Measurements from ENCODE around the gene NLE1.

The NLE1 gene

GRCh38 chr17:35129154-35129972 is 12.7 kb downstream of the NLE1 start:
- TF ChIP-seq, protein P1, sequence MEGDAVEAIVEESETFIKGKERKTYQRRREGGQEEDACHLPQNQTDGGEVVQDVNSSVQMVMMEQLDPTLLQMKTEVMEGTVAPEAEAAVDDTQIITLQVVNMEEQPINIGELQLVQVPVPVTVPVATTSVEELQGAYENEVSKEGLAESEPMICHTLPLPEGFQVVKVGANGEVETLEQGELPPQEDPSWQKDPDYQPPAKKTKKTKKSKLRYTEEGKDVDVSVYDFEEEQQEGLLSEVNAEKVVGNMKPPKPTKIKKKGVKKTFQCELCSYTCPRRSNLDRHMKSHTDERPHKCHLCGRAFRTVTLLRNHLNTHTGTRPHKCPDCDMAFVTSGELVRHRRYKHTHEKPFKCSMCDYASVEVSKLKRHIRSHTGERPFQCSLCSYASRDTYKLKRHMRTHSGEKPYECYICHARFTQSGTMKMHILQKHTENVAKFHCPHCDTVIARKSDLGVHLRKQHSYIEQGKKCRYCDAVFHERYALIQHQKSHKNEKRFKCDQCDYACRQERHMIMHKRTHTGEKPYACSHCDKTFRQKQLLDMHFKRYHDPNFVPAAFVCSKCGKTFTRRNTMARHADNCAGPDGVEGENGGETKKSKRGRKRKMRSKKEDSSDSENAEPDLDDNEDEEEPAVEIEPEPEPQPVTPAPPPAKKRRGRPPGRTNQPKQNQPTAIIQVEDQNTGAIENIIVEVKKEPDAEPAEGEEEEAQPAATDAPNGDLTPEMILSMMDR (IDR thresholded peaks at IDR 0.05; ENCODE audit: low read depth, low read length, missing control alignments), result no peak
- DNase-seq, result no peak
- Histone ChIP-seq H3K27ac (no peak overlapping the region), H3K36me3 (replicated peaks) (peaks cover 33% of the 10 kb centered on the region), H3K27me3 (replicated peaks) (no peaks in the 10 kb centered on the region), H3K4me3 (ENCODE audit: low read depth, low read length) (no peak overlapping the region)
- in situ Hi-C loops (cut with HindIII; ENCODE audit: low pct_ligation_motif_present, low sequenced_read_pairs), result no loop called here

- no peak overlapping the region for H3K27ac ChIP-seq
- TF ChIP-seq, protein P1 (IDR thresholded peaks at IDR 0.05; ENCODE audit: low read depth, low read length, missing control alignments), result no peak
- H3K4me3 ChIP-seq (ENCODE audit: low read depth, low read length), result no peak overlapping the region
- no peak for DNase-seq
- in situ Hi-C loops (cut with HindIII; ENCODE audit: low pct_ligation_motif_present, low sequenced_read_pairs), result no loop called here
- no peaks in the 10 kb centered on the region for H3K27me3 ChIP-seq (replicated peaks)
- peaks cover 18% of the 10 kb centered on the region for H3K36me3 ChIP-seq (replicated peaks)
Observed at GRCh38 chr17:35127751-35128514, 14.2 kb downstream of the NLE1 start.

DNA sequence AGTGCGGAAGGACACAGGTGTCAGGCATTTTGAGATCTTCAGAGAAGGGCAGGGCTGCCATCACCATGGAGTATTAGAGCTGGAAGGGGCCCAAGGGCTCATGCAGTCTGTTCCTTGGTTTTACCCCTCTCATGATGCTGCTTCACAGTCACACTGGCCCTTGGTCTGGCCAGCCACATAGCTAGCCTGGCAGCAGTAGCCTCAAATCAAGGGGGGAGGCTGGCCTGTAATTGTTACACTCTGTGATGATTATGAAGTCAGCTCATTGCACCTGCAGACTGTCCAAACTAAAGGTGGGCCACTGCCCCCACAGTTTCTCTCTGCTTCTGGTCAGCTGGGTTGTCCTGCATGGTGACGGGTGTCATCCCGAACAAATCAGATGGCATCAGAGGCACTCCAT is 20.8 kb downstream of the NLE1 start, which contains the start of gene FNDC8:
Gene FNDC8 (plus strand): TSS at position 301 of the 400 bp plus-strand sequence. CDS start 79 bp downstream, at position 380.
- in situ Hi-C loops (cut with HindIII; ENCODE audit: low pct_ligation_motif_present, low sequenced_read_pairs), result no loop called here
- no peak within 1 kb of the TSS for H3K4me3 ChIP-seq (ENCODE audit: low read depth, low read length)
- H3K27me3 ChIP-seq (replicated peaks), result no peaks in the 10 kb centered on the region
- H3K36me3 ChIP-seq (replicated peaks), result no peaks in the 10 kb centered on the region
- DNase-seq, result no peak
- TF ChIP-seq, protein P1 (IDR thresholded peaks at IDR 0.05; ENCODE audit: low read depth, low read length, missing control alignments), result no peak
- no peak within 1 kb of the TSS for H3K27ac ChIP-seq

GRCh38 chr17:35119370-35120165 is 22.5 kb downstream of the NLE1 start, which contains the start of gene RAD51D:
TSS of gene RAD51D (minus strand) at chr17:35119860. CDS start at chr17:35119613, 247 bp downstream.
- DNase-seq, result peak; percentile 30
- in situ Hi-C loops (cut with HindIII; ENCODE audit: low pct_ligation_motif_present, low sequenced_read_pairs), result no loop called here
- no peaks in the 10 kb centered on the region for H3K36me3 ChIP-seq (replicated peaks)
- peak within 1 kb of the TSS; percentile 17 for H3K27ac ChIP-seq
- no peaks in the 10 kb centered on the region for H3K27me3 ChIP-seq (replicated peaks)
- H3K4me3 ChIP-seq (ENCODE audit: low read depth, low read length), result peak within 1 kb of the TSS; percentile 92
- TF ChIP-seq, protein P1 (IDR thresholded peaks at IDR 0.05; ENCODE audit: low read depth, low read length, missing control alignments), result peak; percentile 71

- H3K27ac ChIP-seq, result no peak overlapping the region
- TF ChIP-seq, protein P1 (IDR thresholded peaks at IDR 0.05; ENCODE audit: low read depth, low read length, missing control alignments), result peak; percentile 54
- in situ Hi-C loops (cut with HindIII; ENCODE audit: low pct_ligation_motif_present, low sequenced_read_pairs), result no loop called here
Observed at GRCh38 chr17:35117984-35118383, 24.1 kb downstream of the NLE1 start.

More at GRCh38 chr17:35117984-35118383, 24.1 kb downstream of the NLE1 start:
- peak; percentile 25 for DNase-seq
- Histone ChIP-seq H3K4me3 (ENCODE audit: low read depth, low read length) (no peak overlapping the region), H3K36me3 (replicated peaks) (no peaks in the 10 kb centered on the region), H3K27me3 (replicated peaks) (no peaks in the 10 kb centered on the region)

Measured in brain microvascular endothelial cell (primary cell).